ENCODE measurements around the gene CLCN3. TPM values are rescaled to one million over a fixed set of nuclear protein-coding genes. Genes with fewer than 3 reads are reported as not detected.

The CLCN3 gene
- total RNA-seq, 5 donors from 2014 or later (not counting 1 experiment from before 2014, with no cell fraction given) = 17.3 to 33.7 (median 30.8) TPM

- no peak overlapping the region for H3K27ac Mint-ChIP-seq
- H3K36me3 Mint-ChIP-seq = peaks cover 23% of the 10 kb centered on the region
- ATAC-seq (replicated peaks in 1 of 4) (no peak), DNase-seq (no peak)
- CTCF ChIA-PET = interaction anchor here in 1 of 2 donors (0.7 kb wide), 1 partner anchor 35 kb away, joined by 4 read pairs; no protein-coding TSS in a partner anchor
- H3K9me3 Mint-ChIP-seq = no peaks in the 10 kb centered on the region
- Histone ChIP-seq H3K36me3 (ENCODE audit: control insufficient read depth in 2 of 2, extremely low read depth in 1 of 2, insufficient read depth in 1 of 2, low read length in 1 of 2) (peaks cover 3 to 5% of the 10 kb centered on the region in 2 donors), H3K4me3 (ENCODE audit: control insufficient read depth in 1 of 2, extremely low read depth in 1 of 2, low read length in 1 of 2) (no peak overlapping the region), H3K9me3 (no peaks in the 10 kb centered on the region), H3K27me3 (replicated peaks in 1 of 2; ENCODE audit: control insufficient read depth in 2 of 2, extremely low read depth in 1 of 2, insufficient read depth in 2 of 2, low read length in 1 of 2) (no peaks in the 10 kb centered on the region), H3K4me1 (ENCODE audit: control insufficient read depth in 1 of 2, extremely low read depth in 1 of 2, insufficient read depth in 2 of 2, low read length in 2 of 2) (no peaks in the 10 kb centered on the region), H3K27ac (ENCODE audit: low read length) (no peak overlapping the region)
- POLR2A ChIA-PET = no interaction called here
- H3K4me1 Mint-ChIP-seq = peaks cover 42 to 50% (median 43%) of the 10 kb centered on the region in 3 donors
- no peak overlapping the region for H3K4me3 Mint-ChIP-seq
- no peaks in the 10 kb centered on the region for H3K27me3 Mint-ChIP-seq
- WGBS (ENCODE audit: insufficient coverage) = no CpG with 5 or more reads among the region's 3 CpGs
Measured at GRCh38 chr4:169657470-169658107, 37.2 kb downstream of the CLCN3 start.

DNA sequence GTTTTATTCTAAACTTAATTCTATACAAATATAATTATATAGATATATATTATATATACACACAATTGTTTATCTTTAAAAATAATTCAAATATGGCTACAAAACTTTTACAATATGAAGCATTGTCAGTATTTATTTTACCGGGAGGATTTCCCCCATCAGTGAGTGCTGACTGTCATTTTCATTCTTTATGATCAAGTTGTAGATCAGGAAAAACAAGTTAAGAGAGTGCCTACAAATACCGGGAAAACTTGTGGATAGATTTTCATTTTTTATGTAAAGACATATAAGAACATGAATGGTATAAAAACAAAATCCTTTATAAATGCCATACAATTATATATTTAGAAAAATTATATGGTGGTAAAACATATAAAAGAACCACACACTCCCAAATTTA is 37.8 kb downstream of the CLCN3 start:
- POLR2A ChIA-PET = interaction anchor here in 1 of 2 donors (0.6 to 3.0 kb wide), 2 partner anchors 23 to 39 kb away, joined by 4 to 32 read pairs; partner anchors contain the start of gene CLCN3
- Mint-ChIP-seq H3K27me3 (no peaks in the 10 kb centered on the region), H3K9me3 (no peaks in the 10 kb centered on the region), H3K36me3 (peaks cover 19% of the 10 kb centered on the region), H3K4me3 (no peak overlapping the region), H3K27ac (no peak overlapping the region), H3K4me1 (peaks cover 39 to 47% (median 39%) of the 10 kb centered on the region in 3 donors)
- Histone ChIP-seq H3K4me1 (ENCODE audit: control insufficient read depth in 1 of 2, extremely low read depth in 1 of 2, insufficient read depth in 2 of 2, low read length in 2 of 2) (no peaks in the 10 kb centered on the region), H3K9me3 (no peaks in the 10 kb centered on the region), H3K27me3 (replicated peaks in 1 of 2; ENCODE audit: control insufficient read depth in 2 of 2, extremely low read depth in 1 of 2, insufficient read depth in 2 of 2, low read length in 1 of 2) (no peaks in the 10 kb centered on the region), H3K36me3 (ENCODE audit: control insufficient read depth in 2 of 2, extremely low read depth in 1 of 2, insufficient read depth in 1 of 2, low read length in 1 of 2) (peaks cover 3 to 5% of the 10 kb centered on the region in 2 donors), H3K4me3 (ENCODE audit: control insufficient read depth in 1 of 2, extremely low read depth in 1 of 2, low read length in 1 of 2) (no peak overlapping the region), H3K27ac (ENCODE audit: low read length) (no peak overlapping the region)
- ATAC-seq (replicated peaks in 1 of 4) (no peak), DNase-seq (no peak)
- CTCF ChIA-PET = interaction anchor here (1.2 to 2.1 kb wide), 3 partner anchors 10 to 45 kb away, joined by 3 to 13 read pairs (median 4); partner anchors contain the start of gene NEK1 (in 1 of the 2)
- WGBS (ENCODE audit: insufficient coverage) = no CpG with 5 or more reads among the region's 2 CpGs

DNA sequence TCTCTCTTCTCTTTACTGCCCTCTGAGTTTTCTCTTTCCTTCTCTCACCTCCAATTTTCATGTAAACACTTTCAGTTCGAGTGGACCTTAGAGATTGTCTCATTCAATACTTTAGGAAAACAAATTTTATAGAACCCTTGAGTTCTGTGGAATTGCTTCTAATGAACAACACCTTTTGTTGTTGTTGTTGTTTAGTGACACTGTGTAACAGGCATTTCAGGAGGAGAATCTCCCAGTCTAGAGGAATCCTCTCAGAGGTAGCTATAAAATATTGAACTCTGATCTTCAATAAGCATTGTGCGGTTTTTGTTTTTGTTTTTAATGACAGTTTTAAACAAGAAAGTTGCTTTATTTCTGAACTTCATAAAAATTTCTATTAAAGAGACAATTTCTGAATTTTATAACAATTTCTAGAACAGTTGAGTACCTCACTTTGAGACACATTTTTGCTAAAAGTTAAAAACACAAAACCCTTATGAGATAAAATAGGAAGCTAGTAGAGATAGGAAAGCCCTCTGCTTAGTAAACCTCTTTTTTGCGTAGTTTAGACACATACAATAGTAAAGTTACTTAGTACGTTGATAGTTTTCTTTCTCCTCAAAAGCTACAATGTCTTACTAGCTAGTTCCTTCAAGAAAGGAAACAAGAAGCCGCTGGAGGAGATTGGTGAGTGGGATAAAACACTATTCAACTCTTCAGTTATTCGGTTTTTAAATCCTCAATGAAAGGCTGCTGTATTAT is 38.8 kb downstream of the CLCN3 start:
- Mint-ChIP-seq H3K9me3 (no peaks in the 10 kb centered on the region), H3K4me1 (peaks cover 38 to 48% (median 39%) of the 10 kb centered on the region in 3 donors), H3K27me3 (no peaks in the 10 kb centered on the region), H3K4me3 (no peak overlapping the region), H3K36me3 (peaks cover 19% of the 10 kb centered on the region), H3K27ac (peak overlapping the region in 1 of 2 donors; percentile 28)
- no CpG with 5 or more reads among the region's 6 CpGs for WGBS (ENCODE audit: insufficient coverage)
- no peak for DNase-seq
- ChIA-PET POLR2A (interaction anchor here (0.6 to 3.0 kb wide), 8 partner anchors 8 to 48 kb away, joined by 3 to 32 read pairs (median 8); partner anchors contain the start of genes CLCN3 (in 1 of the 2) and NEK1 (in 1 of the 2)), CTCF (interaction anchor here (0.5 to 2.1 kb wide), 12 partner anchors 9 to 97 kb away, joined by 3 to 13 read pairs (median 3); partner anchors contain the start of genes CLCN3 (in 1 of the 2) and NEK1 (in 1 of the 2))
- Histone ChIP-seq H3K36me3 (ENCODE audit: control insufficient read depth in 2 of 2, extremely low read depth in 1 of 2, insufficient read depth in 1 of 2, low read length in 1 of 2) (peaks cover 3 to 5% of the 10 kb centered on the region in 2 donors), H3K27ac (ENCODE audit: low read length) (peak overlapping the region; percentile 65), H3K9me3 (no peaks in the 10 kb centered on the region), H3K27me3 (replicated peaks in 1 of 2; ENCODE audit: control insufficient read depth in 2 of 2, extremely low read depth in 1 of 2, insufficient read depth in 2 of 2, low read length in 1 of 2) (no peaks in the 10 kb centered on the region), H3K4me1 (ENCODE audit: control insufficient read depth in 1 of 2, extremely low read depth in 1 of 2, insufficient read depth in 2 of 2, low read length in 2 of 2) (no peaks in the 10 kb centered on the region), H3K4me3 (ENCODE audit: control insufficient read depth in 1 of 2, extremely low read depth in 1 of 2, low read length in 1 of 2) (no peak overlapping the region)
- no peak for ATAC-seq (replicated peaks in 1 of 4)

- peak overlapping the region; percentile 62 to 75 (median 74) for H3K4me3 Mint-ChIP-seq
- Histone ChIP-seq H3K9me3 (no peaks in the 10 kb centered on the region), H3K4me1 (ENCODE audit: control insufficient read depth in 1 of 2, extremely low read depth in 1 of 2, insufficient read depth in 2 of 2, low read length in 2 of 2) (peaks cover 0 to 2% of the 10 kb centered on the region in 2 experiments), H3K27ac (ENCODE audit: low read length) (peak overlapping the region; percentile 65), H3K4me3 (ENCODE audit: control insufficient read depth in 1 of 2, extremely low read depth in 1 of 2, low read length in 1 of 2) (peak overlapping the region; percentile 4 to 16), H3K27me3 (replicated peaks in 1 of 2; ENCODE audit: control insufficient read depth in 2 of 2, extremely low read depth in 1 of 2, insufficient read depth in 2 of 2, low read length in 1 of 2) (no peaks in the 10 kb centered on the region), H3K36me3 (ENCODE audit: control insufficient read depth in 2 of 2, extremely low read depth in 1 of 2, insufficient read depth in 1 of 2, low read length in 1 of 2) (peaks cover 3 to 5% of the 10 kb centered on the region in 2 donors)
- 64% methylated on average over 5 of the region's 14 CpGs for WGBS (ENCODE audit: insufficient coverage)
- DNase-seq (peak in 34 of 35 experiments; percentile 22 to 87 (median 59)), ATAC-seq (replicated peaks in 1 of 4) (peak; percentile 99 to 100 (median 99))
- peaks cover 44 to 47% (median 45%) of the 10 kb centered on the region in 3 donors for H3K4me1 Mint-ChIP-seq
- H3K9me3 Mint-ChIP-seq = no peaks in the 10 kb centered on the region
- peak overlapping the region; percentile 88 to 91 for H3K27ac Mint-ChIP-seq
- no peaks in the 10 kb centered on the region for H3K27me3 Mint-ChIP-seq
- H3K36me3 Mint-ChIP-seq = peaks cover 16% of the 10 kb centered on the region
- ChIA-PET CTCF (interaction anchor here (0.5 to 2.1 kb wide), 12 partner anchors 8 to 650 kb away, joined by 3 to 13 read pairs (median 3); partner anchors contain the start of genes CBR4 (in 1 of the 2), CLCN3 (in 1 of the 2) and NEK1 (in 1 of the 2)), POLR2A (interaction anchor here (0.6 to 3.0 kb wide), 10 partner anchors 9 to 650 kb away, joined by 3 to 32 read pairs (median 8); partner anchors contain the start of genes CLCN3 (in 2 of the 2), CBR4 (in 1 of the 2) and NEK1 (in 1 of the 2))
Measured at GRCh38 chr4:169659716-169660670, 39.6 kb downstream of the CLCN3 start.

GRCh38 chr4:169660929-169661328 is 40.6 kb downstream of the CLCN3 start:
- Mint-ChIP-seq H3K27me3 (no peaks in the 10 kb centered on the region), H3K4me1 (peaks cover 52% of the 10 kb centered on the region in 3 donors), H3K9me3 (no peaks in the 10 kb centered on the region), H3K4me3 (peak overlapping the region in 1 of 3 donors; percentile 74), H3K27ac (no peak overlapping the region), H3K36me3 (peaks cover 20% of the 10 kb centered on the region)
- DNase-seq (no peak), ATAC-seq (replicated peaks in 1 of 4) (no peak)
- POLR2A ChIA-PET = interaction anchor here (0.6 to 3.0 kb wide), 7 partner anchors 15 to 804 kb away, joined by 3 to 32 read pairs (median 5); partner anchors contain the start of genes CLCN3 (in 2 of the 2) and NEK1 (in 1 of the 2)
- WGBS (ENCODE audit: insufficient coverage) = no CpG with 5 or more reads among the region's 3 CpGs
- H3K27me3 ChIP-seq (replicated peaks in 1 of 2; ENCODE audit: control insufficient read depth in 2 of 2, extremely low read depth in 1 of 2, insufficient read depth in 2 of 2, low read length in 1 of 2) = no peaks in the 10 kb centered on the region
- H3K36me3 ChIP-seq (ENCODE audit: control insufficient read depth in 2 of 2, extremely low read depth in 1 of 2, insufficient read depth in 1 of 2, low read length in 1 of 2) = peaks cover 0 to 3% of the 10 kb centered on the region in 2 donors
- CTCF ChIA-PET = interaction anchor here in 1 of 2 donors (1.3 kb wide), 1 partner anchor 48 kb away, joined by 6 read pairs; no protein-coding TSS in a partner anchor
- H3K27ac ChIP-seq (ENCODE audit: low read length) = no peak overlapping the region
- peaks cover 0 to 7% of the 10 kb centered on the region in 2 experiments for H3K4me1 ChIP-seq (ENCODE audit: control insufficient read depth in 1 of 2, extremely low read depth in 1 of 2, insufficient read depth in 2 of 2, low read length in 2 of 2)
- H3K9me3 ChIP-seq = no peaks in the 10 kb centered on the region
- H3K4me3 ChIP-seq (ENCODE audit: control insufficient read depth in 1 of 2, extremely low read depth in 1 of 2, low read length in 1 of 2) = no peak overlapping the region

All from T-cell (primary cell).